Sigmoid colon (tissue), 4 donors: ENCODE results near the gene STOX2.

Experiments used
- POLR2A ChIP-seq, 2 donors: fragments of 450-650 bp; IDR thresholded peaks; one replicate each; pipeline ENCODE4 v1.6.1; 2016; ENCODE audit warnings: antibody characterized with exemption in 2 of 2, mild to moderate bottlenecking in 2 of 2, moderate library complexity in 2 of 2
- POLR2AphosphoS5 ChIP-seq, 4 donors: sonication (generic); formaldehyde crosslinking; IDR thresholded peaks; one replicate each; pipeline ENCODE4 v1.6.1; 2017; ENCODE audit warnings: antibody characterized with exemption in 4 of 4

DNA sequence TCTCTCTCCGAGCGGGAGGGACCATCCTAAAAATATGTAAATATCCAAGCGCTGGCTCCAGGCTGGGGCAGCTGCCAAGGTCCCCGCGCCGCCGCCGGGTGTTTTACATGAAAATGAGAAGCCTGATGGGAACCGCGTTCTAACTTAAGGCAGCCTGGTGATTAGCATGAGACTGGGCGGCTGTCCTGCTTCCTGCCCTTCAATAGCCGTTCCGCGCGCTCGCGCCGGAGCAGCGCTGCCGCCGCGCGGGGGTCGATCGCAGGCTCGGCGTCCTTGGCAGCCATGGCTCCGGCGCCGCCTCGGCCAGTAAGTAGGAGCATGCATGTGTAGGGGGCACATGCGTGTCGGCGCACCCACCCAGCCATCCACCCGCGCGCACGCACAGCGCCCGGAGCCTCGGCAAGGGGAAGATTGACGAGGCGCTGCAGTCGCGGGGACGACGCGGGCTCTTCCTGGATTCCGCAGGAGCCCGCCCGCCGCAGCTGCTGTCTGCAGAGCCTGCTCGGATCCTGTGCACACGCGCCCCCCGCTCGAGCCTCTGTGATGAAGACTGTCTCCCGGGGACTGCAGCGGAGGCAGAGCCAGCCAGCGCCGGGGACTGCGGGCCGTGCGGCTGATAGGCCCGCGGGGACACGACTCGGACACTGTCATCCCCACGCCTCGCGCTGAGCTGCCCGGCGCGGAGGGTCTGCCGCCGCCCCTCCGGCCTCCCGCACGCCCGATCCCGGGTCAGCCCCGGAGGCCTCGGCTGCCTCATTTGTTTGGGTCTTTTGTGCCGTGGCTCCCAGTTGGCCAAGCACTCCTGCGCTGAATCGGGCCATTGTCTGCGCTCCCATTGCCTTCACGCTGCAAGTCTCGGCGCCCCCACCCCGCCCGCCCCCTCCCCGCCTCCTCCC, 734 bp downstream of the STOX2 start:
- TF ChIP-seq POLR2A (IDR thresholded peaks at IDR 0.05) (no peak), POLR2AphosphoS5 (IDR thresholded peaks at IDR 0.05) (no peak)
